ENCODE data around the gene TM7SF2. TPM values are rescaled to one million over a fixed set of nuclear protein-coding genes. Genes with fewer than 3 reads are reported as not detected.

TM7SF2 gene
- total RNA-seq, 2 experiments from 2014 or later, result 10.9 to 11.9 TPM

DNA sequence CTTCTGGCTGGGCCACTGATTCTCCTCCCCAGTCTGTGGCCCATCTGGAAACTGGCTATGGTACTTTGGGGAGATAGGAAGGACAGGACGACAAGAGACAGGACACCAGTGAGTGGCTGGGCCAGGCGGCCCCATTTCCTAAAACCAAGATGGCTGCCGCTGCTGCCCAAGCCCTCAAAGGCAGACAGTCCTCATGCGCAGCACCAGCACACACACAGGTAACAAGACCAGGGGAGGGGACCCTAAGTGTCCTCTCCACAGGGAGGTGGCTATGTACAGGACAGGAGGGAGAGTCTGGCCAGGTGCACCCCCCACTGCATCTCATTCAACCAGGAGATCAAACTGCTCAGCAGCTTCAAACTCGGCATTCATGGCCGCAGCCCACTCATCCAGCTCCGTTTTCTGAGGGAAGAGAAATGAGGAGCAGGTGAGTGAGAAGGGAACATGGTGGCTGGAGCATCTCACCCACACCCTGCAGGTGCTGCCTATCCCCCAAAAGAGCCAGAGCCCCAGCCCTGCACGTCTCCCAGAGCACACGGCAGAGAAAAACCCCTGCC lies 32.8 kb upstream of the TM7SF2 start:
- CTCF ChIA-PET, result interaction anchor here (1.1 to 1.4 kb wide), 2 partner anchors 38 to 66 kb away, joined by 3 read pairs; partner anchors contain the start of gene SAC3D1
- H3K4me1 Mint-ChIP-seq (ENCODE audit: low read depth), result peaks cover 43% of the 10 kb centered on the region
- H3K4me3 Mint-ChIP-seq, result no peak overlapping the region
- H3K36me3 Mint-ChIP-seq (ENCODE audit: low read depth), result peaks cover 74% of the 10 kb centered on the region
- no peaks in the 10 kb centered on the region for H3K27me3 Mint-ChIP-seq (ENCODE audit: low read depth)
- intact Hi-C loops (cut with micrococcal nuclease), result loop anchor here (1.0 kb wide), 1 partner anchor 66 kb away; no protein-coding TSS in a partner anchor
- H3K9me3 Mint-ChIP-seq, result no peaks in the 10 kb centered on the region
- DNase-seq, result no peak
- H3K27ac Mint-ChIP-seq, result no peak overlapping the region

DNA sequence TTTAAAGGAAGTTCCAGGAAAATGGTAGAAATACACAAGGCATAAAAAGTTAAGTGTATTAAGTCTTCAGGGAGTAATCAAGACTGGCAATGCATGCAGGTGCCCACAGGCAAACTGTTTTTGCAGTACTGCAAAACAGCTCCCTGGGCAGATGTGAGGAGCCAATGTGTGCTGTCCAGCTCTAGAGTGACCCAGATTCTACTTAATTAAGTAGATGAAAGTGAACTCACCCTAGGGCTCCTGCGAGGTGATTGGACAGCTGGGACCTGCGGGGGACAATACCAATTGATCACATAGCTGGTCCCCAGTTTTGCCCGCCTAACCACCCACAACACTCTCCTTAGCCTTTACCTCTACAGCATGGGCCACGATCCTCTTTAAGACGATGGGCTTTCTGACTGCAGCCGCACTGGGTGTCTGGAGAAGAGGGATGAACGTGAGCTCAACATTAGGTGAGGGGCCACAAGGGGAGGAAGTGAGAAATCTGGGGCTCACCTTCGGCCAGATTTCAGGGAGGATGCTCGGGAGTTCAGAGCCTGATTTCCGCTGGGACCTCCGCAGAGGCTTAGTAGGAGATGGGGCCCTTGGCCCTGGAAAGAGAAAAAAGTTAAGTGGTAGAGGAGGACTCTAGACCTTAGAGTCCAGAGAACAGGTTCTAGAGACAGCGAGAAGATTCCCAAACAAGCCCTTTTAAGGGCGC lies 28.4 kb upstream of the TM7SF2 start:
- intact Hi-C loops (cut with micrococcal nuclease), result loop anchor here (5.0 to 10.0 kb wide), 2 partner anchors 166 to 838 kb away; partner anchors contain the start of genes ATG2A, FKBP2 and PPP1R14B

DNA sequence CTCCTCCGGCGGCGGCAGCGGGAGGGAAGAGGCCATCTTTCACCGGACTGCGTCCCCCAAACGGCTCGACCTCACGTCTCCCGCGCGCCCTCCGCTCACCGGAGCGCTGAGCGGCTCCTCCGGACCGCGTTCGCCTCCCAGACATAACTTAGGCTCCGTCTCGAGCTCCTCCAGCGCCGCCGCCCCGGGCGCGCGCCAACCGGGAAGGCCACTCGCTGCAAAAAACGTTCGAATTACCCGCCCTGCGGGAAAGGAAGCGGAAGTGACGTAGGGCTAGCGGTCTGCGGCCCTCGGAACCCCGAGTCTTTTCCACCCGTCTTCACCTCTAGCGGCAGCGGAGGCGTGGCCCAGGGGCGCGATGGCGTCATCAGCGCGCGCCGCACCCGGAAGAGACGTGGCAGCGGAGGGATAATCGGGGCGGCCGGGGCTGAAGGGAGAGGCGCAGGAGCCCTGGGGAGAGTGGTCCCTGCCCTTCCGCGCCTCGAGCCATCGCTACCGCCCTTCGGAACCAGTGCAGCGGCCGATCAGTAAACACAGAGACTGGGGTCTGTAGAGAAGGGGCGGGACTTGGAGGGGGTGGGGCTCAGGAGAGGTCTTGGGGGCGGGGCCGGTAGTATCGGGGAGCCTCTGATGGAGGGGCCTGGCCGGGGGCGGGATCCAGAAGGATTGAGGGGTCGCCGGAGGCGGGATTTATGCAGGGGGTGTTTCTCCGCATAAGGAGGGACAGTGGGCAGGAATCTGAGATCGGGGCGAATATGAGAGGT lies 27.7 kb upstream of the TM7SF2 start, which contains the start of the genes CDCA5 and ZFPL1:
Gene CDCA5 (minus strand): TSS at position 207 of the 764 bp plus-strand sequence. CDS start 62 bp downstream, at position 145.
Gene ZFPL1 (plus strand): TSS at position 389 of the 764 bp plus-strand sequence. CDS start 477 bp downstream, outside the sequence.
- DNase-seq, result peak; percentile 97
- peaks cover 39% of the 10 kb centered on the region for H3K4me1 Mint-ChIP-seq (ENCODE audit: low read depth)
- H3K27me3 Mint-ChIP-seq (ENCODE audit: low read depth), result no peaks in the 10 kb centered on the region
- intact Hi-C loops (cut with micrococcal nuclease), result loop anchor here (1.0 to 10.0 kb wide), 8 partner anchors 12 to 839 kb away; partner anchors contain the start of genes ATG2A, FAU, FKBP2 and MRPL49
- peaks cover 54% of the 10 kb centered on the region for H3K36me3 Mint-ChIP-seq (ENCODE audit: low read depth)
- CTCF ChIA-PET, result interaction anchor here (1.5 to 1.6 kb wide), 2 partner anchors 26 to 33 kb away, joined by 4 read pairs; partner anchors contain the start of gene ZNHIT2
- peak within 1 kb of the TSS; percentile 92 for H3K4me3 Mint-ChIP-seq
- no peaks in the 10 kb centered on the region for H3K9me3 Mint-ChIP-seq
- peak within 1 kb of the TSS; percentile 97 for H3K27ac Mint-ChIP-seq

More for the DNA sequence above, 28.4 kb upstream of the TM7SF2 start:
- CTCF ChIA-PET, result interaction anchor here (0.7 to 1.8 kb wide), 7 partner anchors 14 to 161 kb away, joined by 3 to 12 read pairs (median 4); partner anchors contain the start of genes ARL2 and ZNHIT2
- DNase-seq, result peak; percentile 20
- Mint-ChIP-seq H3K4me1 (ENCODE audit: low read depth) (peaks cover 46% of the 10 kb centered on the region), H3K27me3 (ENCODE audit: low read depth) (no peaks in the 10 kb centered on the region), H3K27ac (peak overlapping the region; percentile 97), H3K9me3 (no peaks in the 10 kb centered on the region), H3K4me3 (peak overlapping the region; percentile 92), H3K36me3 (ENCODE audit: low read depth) (peaks cover 55% of the 10 kb centered on the region)

GRCh38 chr11:65084598-65085375 lies 26.9 kb upstream of the TM7SF2 start:
- no peak for DNase-seq
- CTCF ChIA-PET, result no interaction called here
- Mint-ChIP-seq H3K9me3 (no peaks in the 10 kb centered on the region), H3K36me3 (ENCODE audit: low read depth) (peaks cover 51% of the 10 kb centered on the region), H3K27ac (peak overlapping the region; percentile 97), H3K4me1 (ENCODE audit: low read depth) (peaks cover 33% of the 10 kb centered on the region), H3K27me3 (ENCODE audit: low read depth) (no peaks in the 10 kb centered on the region), H3K4me3 (peak overlapping the region; percentile 92)
- intact Hi-C loops (cut with micrococcal nuclease), result loop anchor here (1.0 to 10.0 kb wide), 8 partner anchors 12 to 840 kb away; partner anchors contain the start of genes ATG2A, FAU, FKBP2 and MRPL49

- peak overlapping the region; percentile 97 for H3K27ac Mint-ChIP-seq
- H3K9me3 Mint-ChIP-seq, result no peaks in the 10 kb centered on the region
- intact Hi-C loops (cut with micrococcal nuclease), result loop anchor here (10.0 kb wide), 1 partner anchor 841 kb away; the partner anchor contains the start of genes FKBP2 and PPP1R14B
- H3K4me3 Mint-ChIP-seq, result peak overlapping the region; percentile 92
- no peaks in the 10 kb centered on the region for H3K27me3 Mint-ChIP-seq (ENCODE audit: low read depth)
- CTCF ChIA-PET, result no interaction called here
- peaks cover 47% of the 10 kb centered on the region for H3K36me3 Mint-ChIP-seq (ENCODE audit: low read depth)
- H3K4me1 Mint-ChIP-seq (ENCODE audit: low read depth), result peaks cover 30% of the 10 kb centered on the region
- no peak for DNase-seq
These were observed 26.2 kb upstream of the TM7SF2 start for GRCh38 chr11:65085446-65085845.

GRCh38 chr11:65086809-65087208 lies 24.9 kb upstream of the TM7SF2 start:
- Mint-ChIP-seq H3K4me3 (no peak overlapping the region), H3K9me3 (no peaks in the 10 kb centered on the region), H3K4me1 (ENCODE audit: low read depth) (peaks cover 21% of the 10 kb centered on the region), H3K27ac (no peak overlapping the region), H3K36me3 (ENCODE audit: low read depth) (peaks cover 34% of the 10 kb centered on the region), H3K27me3 (ENCODE audit: low read depth) (no peaks in the 10 kb centered on the region)
- intact Hi-C loops (cut with micrococcal nuclease), result loop anchor here (10.0 kb wide), 1 partner anchor 842 kb away; the partner anchor contains the start of genes FKBP2 and PPP1R14B
- no peak for DNase-seq
- CTCF ChIA-PET, result interaction anchor here (1.3 kb wide), 1 partner anchor 24 kb away, joined by 4 read pairs; no protein-coding TSS in a partner anchor

DNA sequence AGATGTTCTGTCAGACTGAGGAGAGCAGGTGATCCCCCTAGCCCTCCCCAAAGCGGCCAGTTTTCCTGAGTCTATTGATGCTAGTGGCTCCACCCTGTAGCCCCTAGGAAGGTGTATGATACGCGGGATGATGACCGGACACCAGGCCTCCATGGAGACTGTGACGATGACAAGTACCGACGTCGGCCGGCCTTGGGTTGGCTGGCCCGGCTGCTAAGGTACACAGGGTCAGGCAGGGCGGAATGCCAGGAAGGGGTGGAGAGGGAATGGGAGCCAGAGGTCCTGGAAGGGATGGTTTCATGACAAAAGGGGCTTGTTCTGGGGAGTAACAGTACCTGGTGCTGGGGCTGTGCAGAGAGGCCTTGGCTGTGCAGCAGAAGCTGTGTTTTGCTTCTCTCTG lies 24.5 kb upstream of the TM7SF2 start:
- no peak for DNase-seq
- Mint-ChIP-seq H3K36me3 (ENCODE audit: low read depth) (peaks cover 30% of the 10 kb centered on the region), H3K4me3 (no peak overlapping the region), H3K27me3 (ENCODE audit: low read depth) (no peaks in the 10 kb centered on the region), H3K9me3 (no peaks in the 10 kb centered on the region), H3K27ac (no peak overlapping the region), H3K4me1 (ENCODE audit: low read depth) (peaks cover 18% of the 10 kb centered on the region)
- CTCF ChIA-PET, result interaction anchor here (1.3 kb wide), 1 partner anchor 23 kb away, joined by 4 read pairs; no protein-coding TSS in a partner anchor
- intact Hi-C loops (cut with micrococcal nuclease), result loop anchor here (10.0 kb wide), 1 partner anchor 842 kb away; the partner anchor contains the start of genes FKBP2 and PPP1R14B

GRCh38 chr11:65087827-65088226 lies 23.8 kb upstream of the TM7SF2 start:
- H3K4me1 Mint-ChIP-seq (ENCODE audit: low read depth), result peaks cover 15% of the 10 kb centered on the region
- no peak overlapping the region for H3K27ac Mint-ChIP-seq
- no peak overlapping the region for H3K4me3 Mint-ChIP-seq
- DNase-seq, result no peak
- H3K9me3 Mint-ChIP-seq, result no peaks in the 10 kb centered on the region
- CTCF ChIA-PET, result no interaction called here
- intact Hi-C loops (cut with micrococcal nuclease), result loop anchor here (10.0 kb wide), 1 partner anchor 843 kb away; the partner anchor contains the start of genes FKBP2 and PPP1R14B
- H3K27me3 Mint-ChIP-seq (ENCODE audit: low read depth), result no peaks in the 10 kb centered on the region
- peaks cover 24% of the 10 kb centered on the region for H3K36me3 Mint-ChIP-seq (ENCODE audit: low read depth)

- no peaks in the 10 kb centered on the region for H3K9me3 Mint-ChIP-seq
- H3K27me3 Mint-ChIP-seq (ENCODE audit: low read depth), result no peaks in the 10 kb centered on the region
- no peak overlapping the region for H3K27ac Mint-ChIP-seq
- peaks cover 10% of the 10 kb centered on the region for H3K4me1 Mint-ChIP-seq (ENCODE audit: low read depth)
- CTCF ChIA-PET, result interaction anchor here (0.7 kb wide), 1 partner anchor 21 kb away, joined by 3 read pairs; no protein-coding TSS in a partner anchor
- peaks cover 15% of the 10 kb centered on the region for H3K36me3 Mint-ChIP-seq (ENCODE audit: low read depth)
- no peak for DNase-seq
- intact Hi-C loops (cut with micrococcal nuclease), result loop anchor here (10.0 kb wide), 1 partner anchor 845 kb away; the partner anchor contains the start of genes FKBP2 and PPP1R14B
- H3K4me3 Mint-ChIP-seq, result no peak overlapping the region
These were observed 22.1 kb upstream of the TM7SF2 start for GRCh38 chr11:65089621-65090020.

- DNase-seq, result no peak
- Mint-ChIP-seq H3K4me1 (ENCODE audit: low read depth) (peaks cover 4% of the 10 kb centered on the region), H3K27me3 (ENCODE audit: low read depth) (no peaks in the 10 kb centered on the region), H3K27ac (no peak overlapping the region), H3K4me3 (no peak overlapping the region), H3K36me3 (ENCODE audit: low read depth) (peaks cover 14% of the 10 kb centered on the region), H3K9me3 (no peaks in the 10 kb centered on the region)
- intact Hi-C loops (cut with micrococcal nuclease), result no loop called here
- CTCF ChIA-PET, result interaction anchor here (1.3 kb wide), 1 partner anchor 20 kb away, joined by 3 read pairs; no protein-coding TSS in a partner anchor
These were observed 21.0 kb upstream of the TM7SF2 start for GRCh38 chr11:65090628-65091027.

- Mint-ChIP-seq H3K4me3 (peak overlapping the region; percentile 94), H3K4me1 (ENCODE audit: low read depth) (peaks cover 17% of the 10 kb centered on the region), H3K9me3 (no peaks in the 10 kb centered on the region), H3K36me3 (ENCODE audit: low read depth) (peaks cover 2% of the 10 kb centered on the region), H3K27me3 (ENCODE audit: low read depth) (no peaks in the 10 kb centered on the region), H3K27ac (peak overlapping the region; percentile 95)
- CTCF ChIA-PET, result interaction anchor here (2.5 kb wide), 1 partner anchor 16 kb away, joined by 17 read pairs; the partner anchor contains the start of gene TM7SF2
- intact Hi-C loops (cut with micrococcal nuclease), result no loop called here
- DNase-seq, result no peak
These were observed 16.2 kb upstream of the TM7SF2 start for GRCh38 chr11:65095427-65095826.

All from activated naive CD4-positive, alpha-beta T cell treated with anti-CD3 and anti-CD28 coated beads for 36 hours (primary cell).